ENCODE measurements around the gene EDN2.

Gene EDN2

DNA sequence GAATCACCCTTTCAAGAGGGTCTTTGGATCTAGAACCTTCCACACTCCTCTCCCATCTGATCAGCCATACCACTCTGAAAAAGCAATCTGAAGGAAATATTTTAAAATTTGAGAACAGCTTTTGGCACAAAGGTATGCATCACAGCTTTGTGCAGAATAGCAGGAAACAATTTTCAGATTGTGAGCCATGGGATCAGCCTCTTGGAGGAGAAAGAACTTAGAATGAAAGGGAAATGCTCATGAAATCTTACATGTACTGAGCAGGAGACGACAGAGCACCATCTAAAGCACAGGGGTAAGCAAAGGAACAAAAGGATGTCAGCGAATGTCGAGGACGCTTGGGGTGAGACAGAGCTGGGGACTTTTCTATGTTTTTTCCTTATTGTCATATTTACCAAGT is 54.4 kb downstream of the EDN2 start (continued):
- TF ChIP-seq, protein P1, sequence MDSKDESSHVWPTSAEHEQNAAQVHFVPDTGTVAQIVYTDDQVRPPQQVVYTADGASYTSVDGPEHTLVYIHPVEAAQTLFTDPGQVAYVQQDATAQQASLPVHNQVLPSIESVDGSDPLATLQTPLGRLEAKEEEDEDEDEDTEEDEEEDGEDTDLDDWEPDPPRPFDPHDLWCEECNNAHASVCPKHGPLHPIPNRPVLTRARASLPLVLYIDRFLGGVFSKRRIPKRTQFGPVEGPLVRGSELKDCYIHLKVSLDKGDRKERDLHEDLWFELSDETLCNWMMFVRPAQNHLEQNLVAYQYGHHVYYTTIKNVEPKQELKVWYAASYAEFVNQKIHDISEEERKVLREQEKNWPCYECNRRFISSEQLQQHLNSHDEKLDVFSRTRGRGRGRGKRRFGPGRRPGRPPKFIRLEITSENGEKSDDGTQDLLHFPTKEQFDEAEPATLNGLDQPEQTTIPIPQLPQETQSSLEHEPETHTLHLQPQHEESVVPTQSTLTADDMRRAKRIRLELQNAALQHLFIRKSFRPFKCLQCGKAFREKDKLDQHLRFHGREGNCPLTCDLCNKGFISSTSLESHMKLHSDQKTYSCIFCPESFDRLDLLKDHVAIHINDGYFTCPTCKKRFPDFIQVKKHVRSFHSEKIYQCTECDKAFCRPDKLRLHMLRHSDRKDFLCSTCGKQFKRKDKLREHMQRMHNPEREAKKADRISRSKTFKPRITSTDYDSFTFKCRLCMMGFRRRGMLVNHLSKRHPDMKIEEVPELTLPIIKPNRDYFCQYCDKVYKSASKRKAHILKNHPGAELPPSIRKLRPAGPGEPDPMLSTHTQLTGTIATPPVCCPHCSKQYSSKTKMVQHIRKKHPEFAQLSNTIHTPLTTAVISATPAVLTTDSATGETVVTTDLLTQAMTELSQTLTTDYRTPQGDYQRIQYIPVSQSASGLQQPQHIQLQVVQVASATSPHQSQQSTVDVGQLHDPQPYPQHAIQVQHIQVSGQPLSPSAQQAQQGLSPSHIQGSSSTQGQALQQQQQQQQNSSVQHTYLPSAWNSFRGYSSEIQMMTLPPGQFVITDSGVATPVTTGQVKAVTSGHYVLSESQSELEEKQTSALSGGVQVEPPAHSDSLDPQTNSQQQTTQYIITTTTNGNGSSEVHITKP (tag by site-specific recombination; IDR thresholded peaks at IDR 0.05): no peak
- TF ChIP-seq ZNF248 (tag by site-specific recombination; IDR thresholded peaks at IDR 0.05): no peak
- no peak for TF ChIP-seq ZNF423 (tag by site-specific recombination; IDR thresholded peaks at IDR 0.05)
- TF ChIP-seq ZNF623 (tag by site-specific recombination; IDR thresholded peaks at IDR 0.05): no peak
- no peak for TF ChIP-seq ZEB2 (tag by site-specific recombination; IDR thresholded peaks at IDR 0.05)
- no peak for TF ChIP-seq RBAK (tag by site-specific recombination; IDR thresholded peaks at IDR 0.05)
- TF ChIP-seq ZIC2 (tag by site-specific recombination; IDR thresholded peaks at IDR 0.05): no peak
- TF ChIP-seq, protein P2, sequence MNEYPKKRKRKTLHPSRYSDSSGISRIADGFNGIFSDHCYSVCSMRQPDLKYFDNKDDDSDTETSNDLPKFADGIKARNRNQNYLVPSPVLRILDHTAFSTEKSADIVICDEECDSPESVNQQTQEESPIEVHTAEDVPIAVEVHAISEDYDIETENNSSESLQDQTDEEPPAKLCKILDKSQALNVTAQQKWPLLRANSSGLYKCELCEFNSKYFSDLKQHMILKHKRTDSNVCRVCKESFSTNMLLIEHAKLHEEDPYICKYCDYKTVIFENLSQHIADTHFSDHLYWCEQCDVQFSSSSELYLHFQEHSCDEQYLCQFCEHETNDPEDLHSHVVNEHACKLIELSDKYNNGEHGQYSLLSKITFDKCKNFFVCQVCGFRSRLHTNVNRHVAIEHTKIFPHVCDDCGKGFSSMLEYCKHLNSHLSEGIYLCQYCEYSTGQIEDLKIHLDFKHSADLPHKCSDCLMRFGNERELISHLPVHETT (tag by site-specific recombination; IDR thresholded peaks at IDR 0.05): no peak
- TF ChIP-seq, protein P3, sequence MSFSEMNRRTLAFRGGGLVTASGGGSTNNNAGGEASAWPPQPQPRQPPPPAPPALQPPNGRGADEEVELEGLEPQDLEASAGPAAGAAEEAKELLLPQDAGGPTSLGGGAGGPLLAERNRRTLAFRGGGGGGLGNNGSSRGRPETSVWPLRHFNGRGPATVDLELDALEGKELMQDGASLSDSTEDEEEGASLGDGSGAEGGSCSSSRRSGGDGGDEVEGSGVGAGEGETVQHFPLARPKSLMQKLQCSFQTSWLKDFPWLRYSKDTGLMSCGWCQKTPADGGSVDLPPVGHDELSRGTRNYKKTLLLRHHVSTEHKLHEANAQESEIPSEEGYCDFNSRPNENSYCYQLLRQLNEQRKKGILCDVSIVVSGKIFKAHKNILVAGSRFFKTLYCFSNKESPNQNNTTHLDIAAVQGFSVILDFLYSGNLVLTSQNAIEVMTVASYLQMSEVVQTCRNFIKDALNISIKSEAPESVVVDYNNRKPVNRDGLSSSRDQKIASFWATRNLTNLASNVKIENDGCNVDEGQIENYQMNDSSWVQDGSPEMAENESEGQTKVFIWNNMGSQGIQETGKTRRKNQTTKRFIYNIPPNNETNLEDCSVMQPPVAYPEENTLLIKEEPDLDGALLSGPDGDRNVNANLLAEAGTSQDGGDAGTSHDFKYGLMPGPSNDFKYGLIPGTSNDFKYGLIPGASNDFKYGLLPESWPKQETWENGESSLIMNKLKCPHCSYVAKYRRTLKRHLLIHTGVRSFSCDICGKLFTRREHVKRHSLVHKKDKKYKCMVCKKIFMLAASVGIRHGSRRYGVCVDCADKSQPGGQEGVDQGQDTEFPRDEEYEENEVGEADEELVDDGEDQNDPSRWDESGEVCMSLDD (tag by site-specific recombination; IDR thresholded peaks at IDR 0.05): no peak

- POLR2A ChIA-PET: no interaction called here
- Histone ChIP-seq H3K27ac (ENCODE audit: extremely low read depth, low read depth, low read length) (no peak overlapping the region), H3K4me1 (ENCODE audit: control insufficient read depth, insufficient read depth, low read length) (no peaks in the 10 kb centered on the region), H3K36me3 (ENCODE audit: control insufficient read depth in 2 of 2, insufficient read depth in 1 of 2, low read length in 2 of 2) (no peaks in the 10 kb centered on the region), H3K9me3 (ENCODE audit: control insufficient read depth, insufficient read depth, low read depth, low read length) (no peaks in the 10 kb centered on the region), H3K4me3 (ENCODE audit: low read depth, low read length) (no peak overlapping the region)
- TF ChIP-seq ZNF768 (tag by site-specific recombination; IDR thresholded peaks at IDR 0.05) (peak; percentile 52; the same call in 1 of the 2 replicates), ZIC2 (tag by site-specific recombination; IDR thresholded peaks at IDR 0.05) (no peak), ZNF521 (tag by site-specific recombination; IDR thresholded peaks at IDR 0.05) (no peak), ZNF175 (tag by site-specific recombination; IDR thresholded peaks at IDR 0.05) (no peak)
- CTCF ChIA-PET: interaction anchor here (0.6 to 8.1 kb wide), 4 partner anchors 12 to 407 kb away, joined by 3 to 73 read pairs (median 4); no protein-coding TSS in a partner anchor
These were observed 54.8 kb downstream of the EDN2 start for GRCh38 chr1:41429641-41430035.

Data from HEK293 (cell line).